Measurements from ENCODE around the gene CCL28.
"Not testable (repeated sequence)": the region's sequence is repeated elsewhere in the genome, so short reads cannot be mapped to it uniquely, and the experiment has no call there.

CCL28 gene

GRCh38 chr5:43418561-43418960, 6.4 kb upstream of the CCL28 start:
- Mint-ChIP-seq H3K4me1 (no peaks in the 10 kb centered on the region), H3K36me3 (no peaks in the 10 kb centered on the region), H3K9me3 (no peaks in the 10 kb centered on the region), H3K4me3 (no peak overlapping the region), H3K27ac (no peak overlapping the region), H3K27me3 (peaks cover 12% of the 10 kb centered on the region)
- ATAC-seq: no peak

- Mint-ChIP-seq H3K4me3 (no peak overlapping the region), H3K9me3 (no peaks in the 10 kb centered on the region), H3K4me1 (no peaks in the 10 kb centered on the region), H3K27ac (no peak overlapping the region), H3K36me3 (no peaks in the 10 kb centered on the region), H3K27me3 (peaks cover 6% of the 10 kb centered on the region)
- ATAC-seq: no peak
These were observed 4.7 kb upstream of the CCL28 start for GRCh38 chr5:43416803-43417394.

- no peak overlapping the region for H3K27ac Mint-ChIP-seq
- no peaks in the 10 kb centered on the region for H3K36me3 Mint-ChIP-seq
- no peaks in the 10 kb centered on the region for H3K9me3 Mint-ChIP-seq
- H3K27me3 Mint-ChIP-seq: no peaks in the 10 kb centered on the region
- ATAC-seq: no peak
- no peaks in the 10 kb centered on the region for H3K4me1 Mint-ChIP-seq
- no peak overlapping the region for H3K4me3 Mint-ChIP-seq
These were observed 4.0 kb upstream of the CCL28 start for GRCh38 chr5:43415935-43416802.

GRCh38 chr5:43413966-43414365, 1.8 kb upstream of the CCL28 start:
- Mint-ChIP-seq H3K9me3 (no peaks in the 10 kb centered on the region), H3K36me3 (no peaks in the 10 kb centered on the region), H3K27ac (no peak overlapping the region), H3K27me3 (no peaks in the 10 kb centered on the region), H3K4me3 (no peak overlapping the region), H3K4me1 (no peaks in the 10 kb centered on the region)
- no peak for ATAC-seq

GRCh38 chr5:43412644-43413043, 453 bp upstream of the CCL28 start:
- H3K4me3 Mint-ChIP-seq: no peak overlapping the region

GRCh38 chr5:43411495-43411894, 696 bp downstream of the CCL28 start:
- Mint-ChIP-seq H3K4me3 (no peak overlapping the region), H3K36me3 (no peaks in the 10 kb centered on the region), H3K4me1 (no peaks in the 10 kb centered on the region), H3K27ac (no peak overlapping the region), H3K27me3 (no peaks in the 10 kb centered on the region), H3K9me3 (no peaks in the 10 kb centered on the region)
- ATAC-seq: no peak

More at GRCh38 chr5:43412644-43413043, 453 bp upstream of the CCL28 start:
- H3K9me3 Mint-ChIP-seq: no peaks in the 10 kb centered on the region
- ATAC-seq: no peak
- no peaks in the 10 kb centered on the region for H3K27me3 Mint-ChIP-seq
- H3K4me1 Mint-ChIP-seq: no peaks in the 10 kb centered on the region
- no peak overlapping the region for H3K27ac Mint-ChIP-seq
- H3K36me3 Mint-ChIP-seq: no peaks in the 10 kb centered on the region

- Mint-ChIP-seq H3K36me3 (peaks cover 2% of the 10 kb centered on the region), H3K4me1 (no peaks in the 10 kb centered on the region), H3K4me3 (no peak overlapping the region), H3K27me3 (no peaks in the 10 kb centered on the region), H3K9me3 (peaks cover 2% of the 10 kb centered on the region), H3K27ac (no peak overlapping the region)
- no peak for ATAC-seq
These were observed 1.8 kb downstream of the CCL28 start for GRCh38 chr5:43410414-43410813.

GRCh38 chr5:43409809-43410271, 2.4 kb downstream of the CCL28 start:
- Mint-ChIP-seq H3K36me3 (peaks cover 4% of the 10 kb centered on the region), H3K27ac (no peak overlapping the region), H3K27me3 (no peaks in the 10 kb centered on the region), H3K4me1 (no peaks in the 10 kb centered on the region), H3K4me3 (no peak overlapping the region), H3K9me3 (peaks cover 7% of the 10 kb centered on the region)
- ATAC-seq: no peak

- H3K27me3 Mint-ChIP-seq, ATAC-seq, H3K4me3 Mint-ChIP-seq, H3K9me3 Mint-ChIP-seq, H3K27ac Mint-ChIP-seq: not testable (repeated sequence)
- Mint-ChIP-seq H3K36me3 (peaks cover 19% of the 10 kb centered on the region), H3K4me1 (peaks cover 13% of the 10 kb centered on the region)
These were observed 9.6 kb downstream of the CCL28 start for GRCh38 chr5:43402524-43403066.

GRCh38 chr5:43401827-43402226, 10.4 kb downstream of the CCL28 start:
- peaks cover 5% of the 10 kb centered on the region for H3K27me3 Mint-ChIP-seq
- no peak overlapping the region for H3K4me3 Mint-ChIP-seq
- H3K4me1 Mint-ChIP-seq: peaks cover 16% of the 10 kb centered on the region
- no peak overlapping the region for H3K27ac Mint-ChIP-seq
- H3K36me3 Mint-ChIP-seq: peaks cover 19% of the 10 kb centered on the region
- ATAC-seq: no peak
- H3K9me3 Mint-ChIP-seq: peaks cover 10% of the 10 kb centered on the region

GRCh38 chr5:43400082-43400481, 12.1 kb downstream of the CCL28 start:
- H3K4me1 Mint-ChIP-seq: peaks cover 25% of the 10 kb centered on the region
- peaks cover 5% of the 10 kb centered on the region for H3K9me3 Mint-ChIP-seq
- no peak for ATAC-seq
- H3K4me3 Mint-ChIP-seq: no peak overlapping the region
- no peak overlapping the region for H3K27ac Mint-ChIP-seq
- peaks cover 5% of the 10 kb centered on the region for H3K27me3 Mint-ChIP-seq
- H3K36me3 Mint-ChIP-seq: peaks cover 15% of the 10 kb centered on the region

GRCh38 chr5:43396762-43397304, 15.4 kb downstream of the CCL28 start:
- peaks cover 7% of the 10 kb centered on the region for H3K36me3 Mint-ChIP-seq
- no peaks in the 10 kb centered on the region for H3K27me3 Mint-ChIP-seq
- peaks cover 32% of the 10 kb centered on the region for H3K4me1 Mint-ChIP-seq
- ATAC-seq: peak; percentile 99
- no peaks in the 10 kb centered on the region for H3K9me3 Mint-ChIP-seq
- H3K4me3 Mint-ChIP-seq: peak overlapping the region; percentile 88
- H3K27ac Mint-ChIP-seq: peak overlapping the region; percentile 89

GRCh38 chr5:43390471-43390870, 21.7 kb downstream of the CCL28 start:
- Mint-ChIP-seq H3K4me3 (no peak overlapping the region), H3K4me1 (peaks cover 34% of the 10 kb centered on the region), H3K9me3 (no peaks in the 10 kb centered on the region), H3K27me3 (no peaks in the 10 kb centered on the region), H3K36me3 (peaks cover 24% of the 10 kb centered on the region), H3K27ac (peak overlapping the region; percentile 13)
- no peak for ATAC-seq

GRCh38 chr5:43389679-43390329, 22.4 kb downstream of the CCL28 start:
- Mint-ChIP-seq H3K27me3 (no peaks in the 10 kb centered on the region), H3K4me3 (no peak overlapping the region), H3K27ac (peak overlapping the region; percentile 12), H3K36me3 (peaks cover 25% of the 10 kb centered on the region), H3K4me1 (peaks cover 34% of the 10 kb centered on the region), H3K9me3 (no peaks in the 10 kb centered on the region)
- peak; percentile 70 for ATAC-seq

GRCh38 chr5:43386960-43387362, 25.2 kb downstream of the CCL28 start:
- H3K4me3 Mint-ChIP-seq: no peak overlapping the region
- no peaks in the 10 kb centered on the region for H3K27me3 Mint-ChIP-seq
- ATAC-seq: peak; percentile 39
- no peaks in the 10 kb centered on the region for H3K9me3 Mint-ChIP-seq
- no peak overlapping the region for H3K27ac Mint-ChIP-seq
- peaks cover 27% of the 10 kb centered on the region for H3K4me1 Mint-ChIP-seq
- peaks cover 52% of the 10 kb centered on the region for H3K36me3 Mint-ChIP-seq

Data from stimulated activated memory B cell treated with anti-CD40 and anti-IgM and Interleukin-4, amounts not matched to agents 10 μg/mL and 1 μg/mL and 100 μg/mL, for 72 hours (primary cell).